Fibroblast of villous mesenchyme (primary cell): ENCODE data around the gene PNPLA4. TPM values are rescaled to one million over a fixed set of nuclear protein-coding genes. Genes with fewer than 3 reads are reported as not detected.
A peak's percentile ranks its signal among the peaks of the same experiment; 100 is the strongest.

ENCODE experiments used
- DNase-seq: peaks from one replicate; pipeline ENCODE4 v3.0.0-alpha.2; 2010; ENCODE audit warnings: low read depth
- H3K4me3 ChIP-seq: 2 replicates; pipeline ENCODE4 v1.5.1; 2011; ENCODE audit warnings: low read depth, mild to moderate bottlenecking, low read length
- CTCF ChIP-seq: IDR thresholded peaks from 2 replicates; pipeline ENCODE4 v1.5.1; 2012; ENCODE audit warnings: low read depth, mild to moderate bottlenecking, low read length; ENCODE audit not compliant: insufficient read depth
- total RNA-seq: library from RNA; depleted of rRNA; stranded (reverse); fragments of >200 nt; gene quantifications from 2 replicates; pipeline ENCODE4 v1.2.3, GENCODE V29; 2012

PNPLA4 gene
- total RNA-seq, 1 donor, result 9.9 TPM

GRCh38 chrX:7950865-7951264 is 23.7 kb upstream of the PNPLA4 start:
- TF ChIP-seq CTCF, result no peak
- H3K4me3 ChIP-seq, result no peak overlapping the region
- DNase-seq, result no peak

- no peak for TF ChIP-seq CTCF
- H3K4me3 ChIP-seq, result no peak overlapping the region
- DNase-seq, result no peak
These were observed 21.3 kb upstream of the PNPLA4 start for GRCh38 chrX:7948483-7948882.

- DNase-seq, result no peak
- H3K4me3 ChIP-seq, result no peak overlapping the region
- TF ChIP-seq CTCF, result no peak
These were observed 19.7 kb upstream of the PNPLA4 start for GRCh38 chrX:7946960-7947359.

- TF ChIP-seq CTCF, result no peak
- DNase-seq, result no peak
- no peak overlapping the region for H3K4me3 ChIP-seq
These were observed 16.5 kb upstream of the PNPLA4 start for GRCh38 chrX:7943600-7944245.

- peak; percentile 7 for DNase-seq
- no peak for TF ChIP-seq CTCF
- no peak overlapping the region for H3K4me3 ChIP-seq
These were observed 14.3 kb upstream of the PNPLA4 start for GRCh38 chrX:7941390-7942042.

- no peak for DNase-seq
- H3K4me3 ChIP-seq, result no peak overlapping the region
- no peak for TF ChIP-seq CTCF
These were observed 6.8 kb upstream of the PNPLA4 start for GRCh38 chrX:7934026-7934425.

- no peak for DNase-seq
- no peak for TF ChIP-seq CTCF
- peak overlapping the region; percentile 65 for H3K4me3 ChIP-seq
These were observed 327 bp downstream of the PNPLA4 start for GRCh38 chrX:7926914-7927258.
